DMS53 treated with DMSO at 0.1 percent for 48 hours (cell line): ENCODE data around the gene MAEL.

Source experiments
- DNase-seq: peaks from one replicate; lab custom pipeline; 2025; ENCODE audit not compliant: unreplicated experiment; lab: John Stamatoyannopoulos, UW

Gene MAEL

DNA sequence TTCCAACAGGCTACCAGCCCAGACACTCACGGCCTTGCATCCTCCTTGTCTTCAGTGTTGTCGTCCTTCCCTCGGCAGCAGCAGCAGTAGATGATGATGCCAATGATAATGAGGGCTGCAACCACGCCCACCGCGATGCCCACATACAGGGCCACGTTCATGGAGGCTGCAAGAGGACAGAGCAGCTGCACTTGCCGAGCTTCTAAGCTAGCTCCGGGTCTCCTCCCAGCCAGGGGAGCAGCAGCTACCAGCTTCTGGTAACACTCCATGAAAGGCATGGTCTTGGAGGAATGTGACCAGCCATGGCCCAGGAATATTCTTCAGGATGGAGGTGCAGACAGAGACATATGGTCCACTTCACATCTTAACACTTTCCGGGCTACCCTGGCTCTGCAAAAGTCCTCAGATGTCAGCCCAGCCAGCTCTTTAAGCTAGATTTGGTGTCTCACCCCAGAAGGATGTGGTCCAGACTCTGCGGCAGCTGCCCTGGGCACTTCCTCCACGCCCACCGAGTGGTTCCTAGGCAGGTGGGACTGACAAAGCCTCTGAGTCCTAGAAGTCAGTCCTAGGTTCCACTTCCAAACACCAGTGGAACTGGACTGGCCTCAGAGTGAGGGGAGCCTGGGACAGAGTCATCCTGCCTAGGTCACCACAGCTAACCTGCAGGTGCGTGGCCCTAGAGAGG, 66.0 kb downstream of the MAEL start:
- no peak for DNase-seq

DNA sequence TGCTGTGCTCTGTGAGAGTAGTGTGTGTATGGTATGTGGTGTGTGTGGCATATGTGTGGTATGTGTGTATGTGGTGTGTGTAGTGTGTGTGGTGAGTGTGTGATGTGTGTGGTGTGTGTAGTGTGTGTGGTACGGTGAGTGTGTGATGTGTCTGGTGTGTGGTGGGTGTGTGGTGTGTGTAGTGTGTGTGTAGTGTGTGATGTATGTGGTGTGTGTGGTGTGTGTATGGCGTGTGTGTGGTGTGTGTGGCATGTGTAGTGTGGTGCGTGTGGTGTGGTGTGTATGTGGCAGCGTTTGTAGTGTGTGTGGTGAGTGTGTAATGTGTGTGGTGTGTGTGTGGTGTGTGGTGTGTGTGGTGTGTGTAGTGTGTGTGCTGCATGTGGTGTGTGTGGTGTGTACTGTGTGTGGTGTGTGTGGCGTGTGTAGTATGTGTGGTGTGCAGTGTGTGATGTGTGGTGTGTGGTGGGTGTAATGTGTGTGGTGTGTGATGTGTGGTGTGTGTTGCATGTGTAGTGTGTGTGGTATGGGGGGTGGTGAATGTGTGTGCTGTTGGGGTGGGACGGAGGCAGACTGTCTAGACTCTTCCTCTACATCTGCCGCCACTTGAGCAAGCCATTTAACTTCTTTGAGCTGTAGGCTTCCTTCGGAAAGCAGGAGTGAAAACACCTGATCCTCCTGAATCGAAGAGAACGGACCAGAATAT, 67.6 kb downstream of the MAEL start:
- no peak for DNase-seq

DNA sequence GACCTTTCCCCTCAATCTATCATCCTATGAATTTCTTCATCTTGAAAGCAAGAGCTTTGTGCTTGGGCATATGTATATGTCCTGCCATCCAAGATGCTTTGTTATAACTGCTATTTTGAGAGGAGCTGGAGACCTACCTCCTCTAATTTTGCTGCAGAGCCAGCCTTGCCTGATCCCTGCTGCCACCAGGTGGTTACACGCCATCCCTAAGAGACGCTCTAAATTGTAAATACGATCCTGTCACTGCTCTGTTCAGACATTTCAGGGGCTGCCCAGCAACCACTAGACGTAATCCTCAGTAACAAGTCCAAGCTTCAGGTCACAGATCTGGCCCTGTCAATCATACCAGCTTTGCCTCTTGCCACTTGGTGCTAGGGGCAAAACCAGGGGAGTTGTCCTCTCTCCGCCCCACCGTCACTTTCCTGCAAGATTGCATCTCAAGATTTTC, 68.2 kb downstream of the MAEL start:
- peak; percentile 65 for DNase-seq

DNA sequence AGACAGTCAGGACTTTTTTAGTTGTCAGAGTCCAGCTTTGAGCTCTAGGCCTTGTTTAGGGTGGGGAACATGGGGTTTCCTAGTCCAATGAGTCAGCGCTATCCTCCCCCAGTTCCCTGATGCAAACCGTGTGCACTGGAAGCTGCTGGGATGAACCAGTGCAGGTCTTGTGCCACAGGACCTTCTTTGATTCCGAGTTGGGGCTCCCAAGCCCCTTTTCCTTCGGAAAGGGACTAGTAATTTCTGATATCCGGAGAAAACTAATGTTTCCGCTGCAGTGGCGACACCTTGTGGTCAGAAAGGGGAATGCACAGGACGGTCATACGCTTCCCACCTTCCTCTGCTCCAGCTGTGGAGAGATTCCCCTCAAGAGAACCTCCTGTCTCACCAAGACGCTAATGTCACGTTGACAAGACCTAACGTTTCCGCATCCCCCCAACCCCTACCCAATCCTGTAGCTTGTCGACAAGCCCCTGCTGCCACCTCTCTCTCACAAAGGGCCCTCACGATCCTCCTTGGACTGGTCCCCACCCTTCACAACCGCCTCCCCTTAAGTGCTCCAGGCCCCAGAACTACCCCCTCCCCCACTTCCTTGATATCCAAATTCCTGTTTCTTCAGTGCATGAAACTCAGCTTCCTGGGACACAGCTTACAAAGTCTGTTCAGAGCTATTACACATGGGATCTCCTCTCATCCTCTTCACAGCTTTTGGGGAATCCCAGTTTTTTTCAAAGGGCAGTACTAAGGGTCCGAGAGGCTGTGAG, 70.1 kb downstream of the MAEL start:
- peak; percentile 52 for DNase-seq

DNA sequence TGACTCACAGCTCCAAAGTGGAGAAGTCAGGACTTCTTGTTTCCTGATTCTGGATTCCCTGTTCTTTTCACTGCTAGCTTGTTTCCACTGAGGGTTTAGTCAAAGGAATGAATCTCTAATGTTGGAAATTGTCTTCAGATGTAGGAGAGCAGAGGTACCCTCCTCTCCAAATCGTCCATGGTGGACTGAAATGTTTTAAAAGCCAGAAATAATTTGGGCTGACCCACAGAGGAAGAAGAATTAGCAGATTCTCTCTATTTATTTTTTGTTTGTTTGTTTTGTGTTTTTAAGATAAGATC, 70.7 kb downstream of the MAEL start:
- DNase-seq: no peak

DNA sequence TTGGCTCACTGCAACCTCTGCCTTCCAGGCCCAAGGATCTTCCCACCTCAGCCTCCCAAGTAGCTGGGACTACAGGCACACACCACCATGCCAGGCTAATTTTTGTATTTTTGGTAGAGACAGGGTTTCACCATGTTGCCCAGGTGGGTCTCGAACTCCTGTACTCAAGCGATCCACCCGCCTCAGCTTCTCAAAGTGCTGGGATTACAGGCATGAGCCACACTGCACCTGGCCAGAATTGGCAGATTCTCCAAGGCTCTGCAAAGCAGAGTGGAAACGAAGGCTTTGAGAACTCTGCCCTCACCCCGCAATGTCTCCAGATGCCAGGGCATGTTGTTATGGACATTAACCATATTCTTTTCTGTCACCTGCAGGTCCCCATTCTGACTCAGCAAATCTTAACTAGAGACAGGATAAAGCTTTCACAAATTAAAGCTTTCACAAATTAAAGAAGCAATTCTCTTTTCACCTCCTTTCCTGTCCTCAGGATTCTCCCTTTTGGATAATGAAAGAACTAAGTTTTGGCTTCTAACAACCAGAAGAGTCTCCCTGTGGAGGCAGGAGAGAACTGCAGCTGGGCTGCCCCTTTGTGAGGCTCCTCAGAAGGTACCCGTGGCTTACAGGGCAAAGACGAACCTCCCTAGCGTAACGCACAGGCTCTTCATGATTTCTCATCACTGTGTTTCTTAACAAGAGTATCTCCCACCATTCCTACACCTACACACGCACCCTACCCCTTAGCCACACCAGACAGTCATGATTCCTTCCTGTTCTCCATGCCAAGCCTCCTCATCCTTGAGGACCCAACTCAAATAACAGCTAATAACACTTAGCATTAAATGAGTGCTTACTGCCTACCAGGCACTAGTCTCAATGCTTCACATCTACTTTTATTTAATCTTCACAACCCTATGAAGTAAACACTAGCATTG, 71.3 kb downstream of the MAEL start:
- DNase-seq: no peak

DNA sequence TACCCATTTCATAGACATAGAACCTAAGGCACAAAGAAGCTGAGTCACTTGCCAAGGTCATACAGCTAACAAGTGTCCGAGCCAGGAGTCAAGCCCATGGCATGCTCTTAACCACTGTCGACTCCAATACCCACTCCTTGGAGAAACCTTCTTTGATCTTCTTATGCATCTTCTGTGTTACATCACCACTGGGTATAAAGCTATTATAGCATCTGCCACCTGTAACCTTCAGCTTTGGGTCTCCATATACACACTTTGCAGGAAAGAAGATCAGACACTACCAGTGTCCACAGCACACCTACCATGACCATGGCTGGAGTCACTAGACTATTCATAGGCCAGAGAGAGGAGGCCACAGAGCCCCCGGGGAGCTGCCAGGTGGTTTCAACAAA, 72.0 kb downstream of the MAEL start:
- no peak for DNase-seq

DNA sequence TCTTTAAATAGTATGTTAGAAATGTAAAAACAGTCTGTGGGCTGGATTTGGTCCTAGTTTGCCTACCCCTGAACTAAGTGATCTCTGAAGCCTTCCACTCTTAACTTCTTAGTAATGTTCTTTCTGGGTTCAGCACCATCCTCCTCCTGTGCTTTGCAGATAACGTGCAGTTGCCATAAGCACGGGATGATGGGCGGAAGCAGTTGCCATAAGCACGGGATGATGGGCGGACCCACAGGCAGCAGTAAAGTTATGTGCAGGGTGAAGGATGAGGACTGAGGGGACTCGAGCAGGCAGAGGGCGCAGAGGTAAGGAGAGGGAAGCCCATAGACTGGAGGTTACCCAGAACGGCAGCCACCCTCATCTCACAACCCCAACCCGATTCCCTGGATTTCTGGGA, 75.5 kb downstream of the MAEL start:
- DNase-seq: no peak

DNA sequence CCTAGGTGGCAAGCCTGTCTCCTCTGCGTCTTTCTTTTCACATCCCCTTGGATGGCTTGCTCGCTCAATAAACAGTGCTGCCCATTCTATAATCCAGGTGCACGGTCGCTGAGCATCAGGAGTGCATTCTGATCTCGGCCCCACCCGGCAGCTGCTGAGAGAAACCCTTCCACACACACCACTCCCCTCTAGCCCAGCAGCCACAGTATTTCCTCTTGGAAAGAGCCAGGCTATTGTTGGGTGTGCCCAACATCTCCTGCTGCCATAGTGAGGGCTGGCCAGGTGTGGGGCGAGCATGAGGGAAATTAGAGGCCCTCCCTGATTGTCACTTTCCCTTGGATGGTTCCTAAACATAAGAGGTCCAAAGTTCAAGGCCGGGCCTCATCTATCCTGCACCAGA, 76.4 kb downstream of the MAEL start:
- no peak for DNase-seq

DNA sequence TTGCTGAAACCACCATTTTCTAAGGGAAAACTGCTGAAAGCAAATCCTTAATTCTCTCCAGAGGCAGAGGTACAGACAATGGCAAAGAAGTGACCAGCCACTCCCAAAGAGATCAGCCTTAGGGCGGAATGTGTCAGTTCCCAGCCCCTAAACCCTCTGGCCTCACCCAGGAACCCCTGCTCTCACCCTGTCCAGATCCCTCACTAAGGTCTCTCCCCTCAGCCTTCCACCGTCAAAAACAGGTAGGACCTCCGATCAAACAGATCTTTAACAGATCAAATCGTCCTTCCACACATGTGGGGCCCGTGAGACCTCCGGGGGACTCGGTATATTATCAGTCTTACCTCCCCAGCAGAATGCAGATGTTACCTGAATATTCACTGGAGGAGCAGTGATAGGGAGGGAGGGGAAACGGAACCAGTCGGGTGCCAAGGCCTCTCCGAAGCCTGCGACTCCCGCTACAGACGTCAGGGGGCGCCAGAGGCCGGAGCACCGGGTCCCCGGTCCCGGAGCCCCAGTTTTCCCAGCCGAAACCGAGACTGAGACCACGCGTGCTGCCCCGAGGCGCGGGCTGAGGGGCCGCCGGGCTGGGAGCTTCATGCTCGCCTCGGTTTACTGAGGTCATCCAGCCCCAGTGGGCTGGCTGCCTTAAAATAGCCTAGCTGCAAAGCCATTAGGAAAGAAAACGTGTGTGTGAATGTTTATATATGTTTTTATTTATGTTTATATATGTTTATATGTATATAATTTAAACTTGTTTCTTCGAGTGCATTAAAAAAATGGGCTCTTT, 77.4 kb downstream of the MAEL start:
- peak; percentile 39 for DNase-seq

DNA sequence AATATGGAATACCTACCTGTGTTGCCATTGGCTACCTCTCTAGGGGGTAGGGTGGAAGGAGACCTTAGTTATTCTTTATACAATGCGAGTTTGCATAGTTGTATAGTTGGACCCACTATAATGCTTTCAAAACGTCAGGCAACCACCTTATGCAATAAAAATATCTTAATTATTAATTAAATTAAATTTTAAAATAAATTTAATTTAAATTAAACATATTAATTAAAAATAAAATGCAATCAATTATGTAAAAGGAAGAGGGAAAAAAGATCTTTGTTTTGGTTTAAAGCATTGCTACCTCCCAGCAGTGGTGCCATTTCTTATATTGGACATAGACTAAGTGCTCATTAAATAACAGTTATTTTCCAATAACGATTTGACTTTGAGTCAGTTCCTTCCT, 78.8 kb downstream of the MAEL start:
- no peak for DNase-seq

DNA sequence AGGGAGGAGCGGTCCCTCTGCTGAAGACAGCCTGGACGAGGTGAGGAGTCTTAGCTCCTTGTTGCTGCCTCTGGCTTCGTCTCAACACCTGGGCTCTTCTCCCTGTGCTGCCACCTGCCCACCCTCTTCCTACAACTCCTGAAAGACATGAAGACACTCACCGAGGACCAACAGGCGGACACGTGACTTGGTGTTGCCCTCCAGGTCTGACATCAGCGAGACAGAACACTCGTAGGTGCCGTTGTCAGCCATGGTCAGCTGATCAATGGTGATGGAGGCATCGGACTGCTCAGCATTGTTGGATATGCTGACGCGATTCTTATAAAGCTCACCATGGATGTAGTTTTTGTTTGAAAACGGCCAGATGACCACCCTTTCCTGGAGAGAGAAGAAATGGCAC, 79.7 kb downstream of the MAEL start:
- DNase-seq: no peak

DNA sequence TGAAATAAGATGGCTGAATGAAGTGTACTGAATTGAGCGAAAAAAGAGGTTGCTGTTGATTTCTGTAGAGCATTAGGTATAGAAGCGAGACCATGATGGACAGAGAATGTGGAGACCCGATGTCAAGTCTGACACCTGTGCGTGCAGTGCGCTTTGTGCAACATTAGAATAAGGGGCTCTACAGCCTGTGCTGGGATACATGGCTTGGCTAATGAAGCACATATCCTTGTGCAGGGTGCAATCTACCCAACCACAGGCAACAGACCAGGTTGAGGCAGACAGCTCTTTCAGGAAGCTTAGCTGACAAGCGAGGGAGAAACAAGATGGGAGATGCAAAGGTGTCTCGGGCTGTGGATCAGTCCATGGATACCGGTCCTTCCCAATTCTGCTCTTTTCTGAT, 82.2 kb downstream of the MAEL start:
- DNase-seq: no peak
